Measurements from ENCODE around the gene FCRL6.

- TF ChIP-seq NR2C2 (CRISPR knock-in tag; IDR thresholded peaks at IDR 0.05; ENCODE audit: borderline replicate concordance) = no peak
- no peak for TF ChIP-seq ZNF660 (CRISPR knock-in tag; IDR thresholded peaks at IDR 0.05; ENCODE audit: borderline replicate concordance, low read depth)
- no peak for TF ChIP-seq ZNF407 (CRISPR knock-in tag; IDR thresholded peaks at IDR 0.05; ENCODE audit: not compliant biosample characterization)
- no peak for TF ChIP-seq CTCF (CRISPR knock-in tag; IDR thresholded peaks at IDR 0.05)
- TF ChIP-seq MTA3 (CRISPR knock-in tag; IDR thresholded peaks at IDR 0.05) = no peak
- no peak for TF ChIP-seq ASH2L (IDR thresholded peaks at IDR 0.05; ENCODE audit: insufficient read length, low read depth, low read length)
- no peak for TF ChIP-seq ZSCAN21 (CRISPR knock-in tag; IDR thresholded peaks at IDR 0.05; ENCODE audit: borderline replicate concordance)
- TF ChIP-seq PRDM10 (CRISPR knock-in tag; IDR thresholded peaks at IDR 0.05; ENCODE audit: low read depth) = no peak
- no peak for TF ChIP-seq SUZ12 (IDR thresholded peaks at IDR 0.05; ENCODE audit: low read depth, low read length)
- no peak for TF ChIP-seq ZNF121 (CRISPR knock-in tag; IDR thresholded peaks at IDR 0.05)
Observed at GRCh38 chr1:159860456-159860855, 58.3 kb downstream of the FCRL6 start.

All from HepG2 (cell line).